Ishikawa (cell line): Measurements from ENCODE around the gene PRDM16.

Experiments
- CEBPB ChIP-seq: IDR thresholded peaks from 2 replicates; pipeline ENCODE4 v1.6.1; 2012
- EGR1 ChIP-seq: IDR thresholded peaks from 2 replicates; pipeline ENCODE4 v1.6.1; 2012
- EP300 ChIP-seq: IDR thresholded peaks from 2 replicates; pipeline ENCODE4 v1.6.1; 2012; ENCODE audit warnings: borderline replicate concordance
- FOXM1 ChIP-seq: IDR thresholded peaks from 2 replicates; pipeline ENCODE4 v1.6.1; 2012; ENCODE audit warnings: low read depth, borderline replicate concordance
- REST ChIP-seq: IDR thresholded peaks from 2 replicates; pipeline ENCODE4 v1.6.1; 2012; ENCODE audit warnings: low read depth, mild to moderate bottlenecking
- TAF1 ChIP-seq: IDR thresholded peaks from 2 replicates; pipeline ENCODE4 v1.6.1; 2012; ENCODE audit warnings: low read depth, mild to moderate bottlenecking
- TEAD4 ChIP-seq: IDR thresholded peaks from 2 replicates; pipeline ENCODE4 v1.6.1; 2012
- ZBTB7A ChIP-seq: IDR thresholded peaks from 2 replicates; pipeline ENCODE4 v1.6.1; 2012; ENCODE audit warnings: low read depth
- TF ChIP-seq, protein P1 (sequence below): IDR thresholded peaks from 2 replicates; pipeline ENCODE4 v1.6.1; 2012

DNA sequence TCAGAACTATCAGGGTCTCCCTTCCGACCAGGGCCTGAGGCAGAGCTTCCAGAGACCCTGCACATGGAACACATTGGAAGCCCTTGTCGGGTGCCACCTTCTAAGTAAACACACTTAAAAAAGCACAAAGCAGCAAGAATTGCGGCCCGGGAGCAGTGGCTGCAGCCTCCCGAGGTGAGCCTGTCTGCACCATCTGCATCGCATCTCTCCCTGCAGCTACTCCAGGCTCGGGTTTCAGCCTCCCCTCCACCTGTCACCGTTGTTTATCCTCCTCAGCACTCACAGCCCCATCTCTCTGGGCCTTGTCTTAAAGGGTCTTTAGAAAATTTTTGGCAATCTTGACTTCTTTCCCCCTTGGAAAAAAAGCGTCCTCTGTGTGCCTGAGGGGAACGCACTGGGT lies 290.3 kb downstream of the PRDM16 start:
- no peak for TF ChIP-seq EGR1
- TF ChIP-seq EP300 = no peak
- TF ChIP-seq REST = no peak
- TF ChIP-seq TAF1 = no peak
- no peak for TF ChIP-seq TEAD4
- no peak for TF ChIP-seq FOXM1
- no peak for TF ChIP-seq CEBPB
- TF ChIP-seq, protein P1, sequence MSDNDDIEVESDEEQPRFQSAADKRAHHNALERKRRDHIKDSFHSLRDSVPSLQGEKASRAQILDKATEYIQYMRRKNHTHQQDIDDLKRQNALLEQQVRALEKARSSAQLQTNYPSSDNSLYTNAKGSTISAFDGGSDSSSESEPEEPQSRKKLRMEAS = no peak
- TF ChIP-seq ZBTB7A = no peak
